Epithelial cell of proximal tubule (primary cell): ENCODE measurements around the gene NRXN3. TPM values are rescaled to one million over a fixed set of nuclear protein-coding genes. Genes with fewer than 3 reads are reported as not detected.
A peak's percentile ranks its signal among the peaks of the same experiment; 100 is the strongest.

ENCODE experiments used
- DNase-seq: peaks from one replicate; pipeline ENCODE4 v3.0.0-alpha.2; 2011; ENCODE audit warnings: low read depth
- H3K4me3 ChIP-seq: 2 replicates; pipeline ENCODE4 v1.5.1; 2011; ENCODE audit warnings: low read depth, mild to moderate bottlenecking, low read length
- total RNA-seq: library from RNA; depleted of rRNA; stranded (reverse); fragments of >200 nt; gene quantifications from 2 replicates; pipeline ENCODE4 v1.2.3, GENCODE V29; 2015
- TF ChIP-seq, protein P1 (sequence below): conservative IDR thresholded peaks from 2 replicates; pipeline ENCODE4 v1.5.1; 2012; ENCODE audit warnings: low read depth, mild to moderate bottlenecking, low read length

The NRXN3 gene
- total RNA-seq, 1 donor from 2014 or later, result 1.2 TPM

DNA sequence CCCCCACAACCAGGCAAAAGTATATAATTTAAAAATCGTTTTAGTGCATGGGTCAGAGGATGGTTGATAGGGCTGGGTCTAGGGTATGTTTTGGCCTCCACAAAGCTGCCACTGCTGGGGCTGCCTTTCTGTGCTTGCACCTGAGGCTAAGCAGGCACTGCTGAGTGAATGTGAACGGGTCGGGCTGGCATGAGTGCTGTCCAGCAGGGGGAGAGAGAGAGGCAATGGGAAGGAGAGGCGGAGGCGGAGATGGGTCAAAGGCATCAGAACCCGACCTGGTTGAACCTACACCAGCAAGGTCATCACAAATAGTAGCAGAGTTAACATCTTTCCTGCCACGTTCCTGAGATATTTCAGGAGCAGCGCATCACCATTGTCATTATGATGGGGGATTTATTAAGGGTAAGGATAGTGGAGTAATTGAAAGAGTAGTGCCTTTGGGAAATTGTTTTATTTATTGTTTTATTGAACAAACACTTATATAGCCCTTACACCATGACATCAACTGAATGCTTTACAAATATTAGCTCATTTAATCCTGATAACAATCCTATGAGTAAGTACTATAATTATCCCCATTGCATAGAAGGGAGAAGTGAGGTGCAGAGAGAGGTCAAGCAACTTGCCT, 5.8 kb upstream of the NRXN3 start:
- no peak for DNase-seq
- H3K4me3 ChIP-seq, result no peak overlapping the region
- TF ChIP-seq, protein P1, sequence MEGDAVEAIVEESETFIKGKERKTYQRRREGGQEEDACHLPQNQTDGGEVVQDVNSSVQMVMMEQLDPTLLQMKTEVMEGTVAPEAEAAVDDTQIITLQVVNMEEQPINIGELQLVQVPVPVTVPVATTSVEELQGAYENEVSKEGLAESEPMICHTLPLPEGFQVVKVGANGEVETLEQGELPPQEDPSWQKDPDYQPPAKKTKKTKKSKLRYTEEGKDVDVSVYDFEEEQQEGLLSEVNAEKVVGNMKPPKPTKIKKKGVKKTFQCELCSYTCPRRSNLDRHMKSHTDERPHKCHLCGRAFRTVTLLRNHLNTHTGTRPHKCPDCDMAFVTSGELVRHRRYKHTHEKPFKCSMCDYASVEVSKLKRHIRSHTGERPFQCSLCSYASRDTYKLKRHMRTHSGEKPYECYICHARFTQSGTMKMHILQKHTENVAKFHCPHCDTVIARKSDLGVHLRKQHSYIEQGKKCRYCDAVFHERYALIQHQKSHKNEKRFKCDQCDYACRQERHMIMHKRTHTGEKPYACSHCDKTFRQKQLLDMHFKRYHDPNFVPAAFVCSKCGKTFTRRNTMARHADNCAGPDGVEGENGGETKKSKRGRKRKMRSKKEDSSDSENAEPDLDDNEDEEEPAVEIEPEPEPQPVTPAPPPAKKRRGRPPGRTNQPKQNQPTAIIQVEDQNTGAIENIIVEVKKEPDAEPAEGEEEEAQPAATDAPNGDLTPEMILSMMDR, result peak; percentile 94

DNA sequence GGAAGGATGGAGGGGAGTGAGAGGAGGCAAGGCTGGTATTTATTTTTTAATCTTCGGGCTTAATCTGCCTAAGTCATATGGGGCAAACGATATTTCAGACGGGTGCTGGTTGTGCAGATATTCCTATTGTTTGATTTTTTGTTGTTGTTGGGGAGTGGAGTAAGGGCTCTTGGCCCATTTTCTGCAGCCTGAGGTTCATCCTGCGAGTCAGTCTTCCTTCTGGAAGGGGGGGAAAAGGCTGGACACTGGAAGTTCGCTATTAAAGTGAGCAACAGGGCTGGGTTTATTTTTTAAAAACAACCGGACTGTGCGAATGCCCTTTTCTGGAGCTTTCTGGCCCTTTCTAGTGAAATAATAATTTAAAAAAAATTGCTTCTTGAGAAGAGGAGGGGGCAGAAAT, 2.3 kb downstream of the NRXN3 start:
- DNase-seq, result no peak
- TF ChIP-seq, protein P1, result no peak
- H3K4me3 ChIP-seq, result no peak overlapping the region

DNA sequence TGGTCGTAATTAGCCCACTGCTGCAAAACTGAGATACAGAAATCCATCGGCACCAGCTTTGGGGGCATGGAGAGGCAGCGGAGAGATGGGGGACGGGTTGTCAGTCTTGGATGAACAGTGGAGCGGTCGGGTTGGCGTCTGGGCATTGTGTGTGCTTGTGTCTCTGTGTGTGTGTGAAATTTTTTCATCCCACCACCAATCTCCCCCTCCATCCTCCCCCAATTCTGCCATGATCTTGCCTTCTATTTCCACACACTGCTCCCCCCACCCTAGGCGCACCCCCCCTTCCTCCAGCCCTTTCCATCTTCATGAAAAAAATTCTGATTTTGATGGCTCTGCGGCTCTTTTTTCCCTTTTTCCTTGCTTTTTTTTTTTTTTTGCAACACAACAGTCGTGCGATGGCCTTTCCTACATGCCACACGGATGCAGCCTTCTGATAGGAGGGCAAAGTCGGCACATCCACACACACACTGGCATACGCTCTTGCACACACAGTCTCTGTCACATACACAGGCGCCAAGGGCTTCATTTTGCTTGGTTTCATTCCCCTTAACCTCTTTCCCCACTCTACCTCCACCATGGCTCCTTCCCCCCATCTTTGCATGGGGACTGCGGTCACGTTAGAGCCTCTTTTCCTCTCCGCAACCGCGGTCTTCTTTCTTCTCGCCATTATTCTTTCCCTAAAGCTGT, 3.3 kb downstream of the NRXN3 start:
- no peak for DNase-seq
- no peak overlapping the region for H3K4me3 ChIP-seq
- TF ChIP-seq, protein P1, result no peak

DNA sequence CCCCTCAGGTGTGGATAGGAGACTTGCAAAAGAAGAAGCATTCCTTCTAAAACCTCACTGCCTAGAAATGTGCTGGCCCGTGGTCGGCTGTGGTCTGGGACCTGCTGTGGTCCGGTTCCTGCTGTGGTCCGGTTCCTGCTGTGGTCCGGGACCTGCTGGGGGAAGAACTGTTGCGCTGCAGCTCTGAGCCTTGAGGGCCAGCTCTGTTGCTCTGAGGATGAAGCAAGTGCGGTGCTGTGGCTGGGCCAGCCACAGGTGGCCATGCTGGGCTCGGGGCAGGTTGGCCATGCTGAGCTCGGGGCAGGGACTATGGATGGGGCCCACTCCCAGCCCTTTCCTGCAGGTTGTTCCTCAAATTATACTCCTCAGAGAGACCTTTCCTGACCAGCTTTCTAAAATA, 5.2 kb downstream of the NRXN3 start:
- TF ChIP-seq, protein P1, result no peak

DNA sequence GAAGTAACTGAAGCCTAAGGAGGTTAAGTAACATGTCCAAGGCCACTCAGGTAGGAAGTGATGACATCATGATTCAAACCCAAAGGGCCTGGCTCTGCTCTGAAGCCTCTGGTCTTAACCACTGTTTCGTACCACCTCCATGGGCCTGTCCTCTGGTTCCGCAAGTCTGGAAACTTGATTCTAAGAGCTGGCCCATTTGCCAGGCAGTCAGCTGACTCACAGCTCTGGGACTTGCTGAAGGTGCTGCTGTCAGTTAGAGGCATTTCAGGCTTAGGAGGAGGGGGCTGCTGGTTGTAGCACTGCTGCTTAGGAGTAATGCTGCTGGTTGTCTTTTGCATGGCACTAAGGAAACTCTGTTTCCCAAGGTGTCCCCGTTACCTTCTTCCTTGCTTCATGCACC, 7.9 kb downstream of the NRXN3 start:
- no peak for DNase-seq

More for the DNA sequence above, 5.2 kb downstream of the NRXN3 start:
- H3K4me3 ChIP-seq, result no peak overlapping the region
- DNase-seq, result no peak

GRCh38 chr14:78178971-78179370, 8.8 kb downstream of the NRXN3 start:
- H3K4me3 ChIP-seq, result no peak overlapping the region
- TF ChIP-seq, protein P1, result no peak
- DNase-seq, result no peak

More for the DNA sequence above, 7.9 kb downstream of the NRXN3 start:
- H3K4me3 ChIP-seq, result no peak overlapping the region
- TF ChIP-seq, protein P1, result no peak

- DNase-seq, result no peak
- TF ChIP-seq, protein P1, result no peak
- no peak overlapping the region for H3K4me3 ChIP-seq
Measured at GRCh38 chr14:78181270-78181669, 11.1 kb downstream of the NRXN3 start.
